GM12892 (cell line): ENCODE measurements around the gene DPP6.

Source experiments
- DNase-seq: peaks from one replicate; pipeline ENCODE4 v3.0.0; 2011; ENCODE audit not compliant: insufficient read length
- FAIRE-seq: peaks from 2 replicates; lab custom pipeline; 2011; peaks lifted over from hg19 to GRCh38; lab: Jason Lieb, UNC
- POLR2A ChIP-seq: IDR thresholded peaks from 2 replicates; pipeline ENCODE4 v1.6.1; 2011; ENCODE audit warnings: low read depth, low read length, control low read depth
- POLR2AphosphoS5 ChIP-seq: IDR thresholded peaks from 2 replicates; pipeline ENCODE4 v1.6.1; 2011; ENCODE audit warnings: low read depth, low read length, control low read depth
- TAF1 ChIP-seq: IDR thresholded peaks from 2 replicates; pipeline ENCODE4 v1.6.1; 2011; ENCODE audit warnings: low read depth, mild to moderate bottlenecking, control low read depth, low read length, borderline replicate concordance

Gene DPP6

DNA sequence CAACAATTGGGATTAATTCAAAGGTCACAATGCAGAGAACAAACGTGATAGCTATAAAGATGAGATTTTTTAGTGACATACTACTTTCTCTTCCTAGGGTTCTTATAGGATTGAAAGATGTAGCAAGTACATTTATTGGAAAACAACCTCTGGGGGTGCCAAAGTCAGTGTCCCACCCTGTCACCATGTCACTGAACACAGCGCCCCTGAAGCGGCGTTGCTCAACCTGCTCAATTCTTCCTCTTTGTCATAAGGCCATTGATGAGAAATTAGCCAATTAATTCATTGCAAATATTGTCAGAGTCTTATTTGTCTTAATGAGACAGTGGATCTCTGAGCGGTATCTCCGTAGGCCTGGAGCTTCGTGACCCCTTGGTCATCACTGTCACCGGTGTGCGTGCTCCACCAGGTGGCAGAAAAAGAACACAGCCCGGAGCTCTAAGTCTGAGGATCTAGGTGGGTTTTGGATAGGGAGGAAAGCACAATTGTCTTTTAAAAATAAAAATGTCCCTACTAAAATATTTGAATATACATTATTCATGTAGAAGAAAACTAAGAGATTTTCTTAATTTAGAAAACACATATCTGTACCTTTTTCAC lies 588.2 kb downstream of the DPP6 start:
- no peak for FAIRE-seq
- TF ChIP-seq POLR2AphosphoS5 (no peak), TAF1 (no peak), POLR2A (no peak)
- DNase-seq: no peak

DNA sequence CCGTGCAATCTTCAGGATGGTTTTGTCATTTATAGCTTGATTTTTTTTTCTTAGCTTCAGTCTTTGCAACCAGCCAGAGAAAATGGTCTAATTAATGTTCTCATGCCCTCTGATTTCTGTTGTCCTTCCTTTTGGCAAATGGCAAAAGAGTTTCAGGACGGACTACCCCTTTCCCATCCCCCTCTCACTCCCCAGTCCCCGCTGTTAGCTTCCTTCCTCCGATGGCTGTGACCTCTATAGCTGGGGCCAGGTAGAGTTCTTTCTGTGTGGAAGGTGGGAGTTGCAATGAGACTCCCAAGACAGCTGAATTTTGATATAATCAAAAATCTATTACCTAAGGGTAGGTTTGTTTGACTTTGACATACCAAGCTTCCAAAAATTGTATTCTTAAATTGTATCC lies 588.7 kb downstream of the DPP6 start:
- TF ChIP-seq TAF1 (no peak), POLR2A (no peak), POLR2AphosphoS5 (no peak)
- DNase-seq (no peak), FAIRE-seq (no peak)

DNA sequence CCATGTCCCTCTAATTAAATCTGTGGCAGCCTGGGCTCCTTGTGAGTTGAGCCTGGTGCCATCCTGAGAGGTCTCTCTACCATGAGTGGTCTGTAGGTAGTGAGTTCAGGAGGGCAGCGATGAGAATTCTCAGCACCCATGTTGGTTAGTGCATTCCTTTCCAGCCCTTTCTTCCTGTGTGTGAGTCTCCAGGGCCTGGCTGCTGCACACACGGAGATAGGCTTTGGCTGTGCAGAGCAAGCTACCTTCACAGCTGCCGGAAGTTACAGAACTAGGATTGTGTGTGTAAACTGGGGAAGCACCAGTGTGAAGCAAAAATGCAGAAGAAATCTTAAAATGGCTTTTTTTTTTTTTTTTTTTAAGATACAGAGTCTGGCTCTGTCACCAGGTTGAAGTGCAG lies 592.2 kb downstream of the DPP6 start:
- no peak for FAIRE-seq
- TF ChIP-seq TAF1 (no peak), POLR2AphosphoS5 (no peak), POLR2A (no peak)
- no peak for DNase-seq

DNA sequence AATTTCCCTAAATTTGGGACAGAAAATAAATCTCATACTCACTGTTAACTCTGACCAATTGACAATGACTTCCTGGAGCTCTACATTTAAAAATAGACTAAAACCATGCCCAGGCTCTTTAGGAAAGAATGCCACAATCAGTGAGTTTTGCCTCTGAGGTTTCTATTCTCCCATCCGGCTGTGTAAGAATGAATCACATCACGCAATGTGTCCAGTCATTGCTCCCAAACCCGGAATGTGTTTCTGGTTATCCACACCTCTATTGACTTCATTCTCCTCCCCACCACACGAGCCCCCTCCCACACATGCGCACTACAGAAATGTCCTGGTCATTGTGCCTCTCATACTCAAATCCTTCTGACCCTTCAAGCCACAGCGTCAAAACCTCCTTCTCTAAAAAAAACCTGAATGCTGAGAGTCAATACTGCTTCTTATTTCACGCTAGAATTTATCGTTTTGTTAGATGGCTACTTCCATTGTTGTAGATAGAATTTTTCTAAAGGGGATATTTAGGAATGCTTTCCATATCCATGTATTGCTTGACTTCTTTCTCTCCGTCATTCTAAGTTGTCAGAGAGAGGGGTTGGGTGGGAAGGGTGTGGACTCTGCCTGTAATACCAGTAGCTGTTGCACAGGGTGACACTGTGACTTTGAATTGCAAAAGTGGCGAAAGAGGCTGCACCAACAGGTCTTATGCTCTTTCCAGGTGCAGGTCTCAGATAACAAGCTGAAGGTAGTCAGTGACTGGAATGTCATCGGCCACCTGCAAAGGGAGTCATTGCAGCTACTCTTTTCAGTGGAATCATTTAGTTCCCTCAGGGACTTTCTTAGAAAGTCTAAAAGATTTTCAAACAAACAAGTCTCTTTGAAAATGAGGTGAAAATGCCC lies 594.2 kb downstream of the DPP6 start:
- FAIRE-seq (no peak), DNase-seq (no peak)
- no peak for TF ChIP-seq POLR2AphosphoS5
- TF ChIP-seq TAF1: no peak
- no peak for TF ChIP-seq POLR2A

DNA sequence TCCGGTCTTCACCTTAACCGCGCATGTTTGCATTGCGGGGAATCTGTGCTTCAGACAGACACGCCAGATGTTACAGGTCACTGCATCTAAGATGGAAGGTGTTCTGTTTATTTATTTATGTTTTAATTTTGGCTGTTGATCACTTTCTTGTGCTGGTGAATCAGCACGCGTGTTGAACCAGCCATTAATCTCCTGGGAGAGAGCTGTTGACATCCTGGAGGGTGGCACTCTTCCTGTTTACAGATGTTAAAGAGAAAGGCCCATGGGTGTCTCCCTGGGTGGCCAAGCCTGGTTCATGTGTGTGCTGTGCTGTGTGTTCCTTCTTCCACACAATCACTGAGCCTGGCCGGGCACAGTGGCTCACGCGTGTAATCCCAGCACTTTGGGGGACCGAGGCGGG lies 595.4 kb downstream of the DPP6 start:
- FAIRE-seq: no peak
- DNase-seq: no peak
- TF ChIP-seq TAF1: no peak
- no peak for TF ChIP-seq POLR2A
- no peak for TF ChIP-seq POLR2AphosphoS5

DNA sequence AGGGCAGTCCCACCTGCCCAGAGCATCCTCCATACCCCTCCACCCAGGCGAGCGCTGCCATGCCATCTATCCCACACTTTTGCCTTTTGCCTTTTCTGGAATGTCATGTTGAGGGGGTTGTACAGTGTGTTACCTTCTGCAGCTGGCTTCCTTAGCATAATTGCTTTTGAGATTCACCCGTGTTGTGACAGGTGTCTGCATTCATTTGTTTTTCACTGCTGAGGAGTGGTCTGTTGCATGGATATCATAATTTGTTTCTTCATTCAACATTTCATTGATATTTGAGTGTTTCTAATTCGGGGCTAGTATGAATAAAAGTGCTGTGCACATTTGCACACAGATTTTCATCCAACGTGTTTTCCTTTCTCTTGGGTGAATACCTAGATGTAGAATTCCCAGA lies 596.8 kb downstream of the DPP6 start:
- TF ChIP-seq TAF1: no peak
- TF ChIP-seq POLR2A: no peak
- TF ChIP-seq POLR2AphosphoS5: no peak
- FAIRE-seq: no peak

DNA sequence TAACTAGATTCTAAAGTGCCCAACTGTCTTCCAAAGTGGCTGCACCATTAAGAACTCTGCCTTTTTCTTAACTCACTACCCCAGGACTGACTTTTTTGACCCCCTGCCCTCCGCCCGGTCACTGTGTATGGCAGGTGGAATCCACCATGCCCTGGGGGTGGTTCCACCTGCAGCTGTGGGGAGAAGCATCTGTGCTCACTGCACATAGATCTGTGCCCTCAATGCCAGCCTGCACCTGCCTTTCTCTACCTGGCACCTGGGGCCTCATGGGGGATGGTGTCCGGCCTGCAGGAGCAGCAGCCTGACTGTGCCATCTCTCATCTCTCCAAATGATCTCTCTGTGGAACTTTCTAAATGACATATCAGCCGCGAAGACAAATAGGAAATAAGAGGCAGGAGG lies 597.2 kb downstream of the DPP6 start:
- FAIRE-seq: no peak
- no peak for DNase-seq
- no peak for TF ChIP-seq TAF1
- TF ChIP-seq POLR2A: no peak
- TF ChIP-seq POLR2AphosphoS5: no peak

More for the DNA sequence above, 596.8 kb downstream of the DPP6 start:
- no peak for DNase-seq

DNA sequence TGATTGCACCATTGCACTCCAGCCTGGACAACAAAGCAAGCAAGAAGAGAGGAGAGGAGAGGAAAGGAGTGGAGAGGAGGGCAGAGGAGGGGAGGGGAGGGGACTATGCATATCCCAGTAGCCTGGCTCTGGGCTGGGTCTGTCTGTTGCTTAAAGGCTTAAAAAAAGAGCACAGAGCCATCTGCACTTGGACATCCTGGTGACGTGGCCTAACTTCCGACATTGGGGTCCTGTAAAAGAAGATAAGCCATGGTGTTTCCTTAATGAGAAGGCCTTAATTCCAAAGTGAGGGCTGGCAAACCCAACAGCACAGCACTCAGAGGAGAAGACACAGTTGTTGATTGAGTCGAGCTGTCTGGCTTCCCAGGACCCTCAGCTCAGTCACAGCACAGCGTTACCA lies 598.1 kb downstream of the DPP6 start:
- FAIRE-seq (no peak), DNase-seq (no peak)
- TF ChIP-seq TAF1 (no peak), POLR2AphosphoS5 (no peak), POLR2A (no peak)

DNA sequence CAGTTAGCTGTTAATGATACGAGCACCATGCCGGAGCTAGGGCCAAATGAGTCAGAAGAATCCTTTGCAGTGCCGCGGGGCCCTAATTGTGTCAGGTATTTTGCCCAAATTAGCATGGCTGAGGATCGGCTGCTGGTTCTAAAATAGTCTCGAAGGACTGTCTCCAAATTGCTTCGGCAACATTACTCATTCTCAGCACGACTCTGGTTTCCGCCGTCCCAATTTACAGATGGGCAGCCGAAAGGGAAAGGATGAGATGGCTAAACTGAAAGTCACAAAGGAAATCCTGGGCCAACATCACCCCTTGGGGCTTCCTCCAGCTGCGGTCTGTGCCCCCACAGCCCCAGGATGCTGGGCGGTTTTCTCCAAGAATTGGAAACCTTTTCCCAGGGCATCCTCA lies 599.3 kb downstream of the DPP6 start:
- FAIRE-seq: no peak
- TF ChIP-seq TAF1 (no peak), POLR2A (no peak)

DNA sequence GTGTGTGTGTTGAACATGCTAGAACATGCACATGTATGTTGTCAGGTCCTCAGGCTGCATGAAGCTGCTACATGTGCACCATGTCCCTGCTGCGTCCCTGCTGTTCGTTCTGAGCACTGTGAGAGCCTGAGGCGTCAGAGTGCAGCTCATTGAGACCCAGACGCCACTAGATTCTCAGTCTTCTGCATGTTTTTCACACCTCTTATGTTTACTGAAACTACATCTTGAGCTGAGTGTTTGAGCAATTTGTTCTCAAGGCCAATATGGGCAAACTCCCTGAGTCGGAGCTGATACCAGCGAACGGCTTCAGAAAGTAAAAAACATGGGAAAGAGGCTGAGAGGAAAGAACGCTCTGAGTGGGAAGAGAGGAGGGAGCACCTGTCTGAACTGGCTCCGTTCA lies 600.4 kb downstream of the DPP6 start:
- FAIRE-seq: no peak
- DNase-seq: no peak
- TF ChIP-seq TAF1: no peak
- TF ChIP-seq POLR2A: no peak
- TF ChIP-seq POLR2AphosphoS5: no peak

More for the DNA sequence above, 599.3 kb downstream of the DPP6 start:
- no peak for DNase-seq

DNA sequence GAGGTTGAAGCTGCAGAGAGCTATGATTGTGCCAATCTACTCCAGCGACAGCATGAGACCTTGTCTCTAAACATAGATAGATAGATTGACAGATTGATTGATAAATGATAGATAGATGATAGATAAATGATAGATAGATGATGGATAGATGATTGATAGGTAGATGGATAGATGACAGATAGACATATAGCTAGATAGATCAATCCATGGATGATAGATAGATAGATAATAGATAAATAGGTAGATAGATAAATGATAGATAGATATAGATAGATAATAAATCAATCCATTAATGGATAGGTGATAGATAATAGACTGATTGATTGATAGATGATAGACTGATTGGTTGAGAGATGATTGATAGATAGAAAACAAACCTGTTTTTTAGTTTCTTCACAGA lies 601.1 kb downstream of the DPP6 start:
- no peak for DNase-seq
- no peak for TF ChIP-seq POLR2A
- TF ChIP-seq TAF1: no peak
- no peak for TF ChIP-seq POLR2AphosphoS5
- FAIRE-seq: no peak

DNA sequence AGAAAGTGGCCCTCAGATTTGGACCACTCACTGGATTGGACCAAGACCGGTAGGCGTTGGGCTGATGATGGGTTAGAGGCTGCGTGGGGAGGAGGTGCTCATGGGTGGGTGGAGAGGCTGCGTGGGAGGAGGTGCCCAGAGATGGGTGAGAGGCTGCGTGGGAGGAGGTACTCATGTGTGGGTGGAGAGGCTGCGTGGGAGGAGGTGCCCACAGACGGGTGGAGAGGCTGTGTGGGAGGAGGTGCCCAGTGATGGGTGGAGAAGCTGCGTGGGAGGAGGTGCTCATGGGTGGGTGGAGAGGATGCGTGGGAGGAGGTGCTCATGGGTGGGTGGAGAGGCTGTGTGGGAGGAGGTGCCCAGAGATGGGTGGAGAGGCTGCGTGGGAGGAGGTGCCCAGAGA lies 604.4 kb downstream of the DPP6 start:
- TF ChIP-seq TAF1 (no peak), POLR2AphosphoS5 (no peak), POLR2A (no peak)
- DNase-seq: no peak
- no peak for FAIRE-seq
